ENCODE data around the gene PRKN.

DNA sequence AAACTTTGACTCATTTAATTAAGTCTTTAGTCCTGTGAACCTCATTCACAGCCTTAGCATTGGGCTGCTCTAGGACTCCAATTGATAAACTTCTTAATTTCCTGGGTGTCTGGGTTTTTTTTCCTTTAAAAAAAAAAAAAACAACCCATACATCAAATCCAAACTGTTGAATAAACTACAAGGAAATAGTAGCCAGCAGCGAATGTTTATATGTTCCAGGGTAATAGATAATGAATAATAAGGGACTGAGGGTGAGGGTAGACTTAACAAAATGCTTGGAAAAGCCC, 890.2 kb downstream of the PRKN start:
- TF ChIP-seq REST (IDR thresholded peaks at IDR 0.05; ENCODE audit: unreplicated experiment) (no peak), EZH2phosphoT487 (IDR thresholded peaks at IDR 0.05; ENCODE audit: unreplicated experiment) (no peak), POLR2AphosphoS5 (IDR thresholded peaks at IDR 0.05; ENCODE audit: low read depth) (no peak), EZH2 (IDR thresholded peaks at IDR 0.05; ENCODE audit: low read depth, unreplicated experiment) (no peak), JUNB (IDR thresholded peaks at IDR 0.05; ENCODE audit: unreplicated experiment) (no peak)
- TF ChIP-seq, protein P1, sequence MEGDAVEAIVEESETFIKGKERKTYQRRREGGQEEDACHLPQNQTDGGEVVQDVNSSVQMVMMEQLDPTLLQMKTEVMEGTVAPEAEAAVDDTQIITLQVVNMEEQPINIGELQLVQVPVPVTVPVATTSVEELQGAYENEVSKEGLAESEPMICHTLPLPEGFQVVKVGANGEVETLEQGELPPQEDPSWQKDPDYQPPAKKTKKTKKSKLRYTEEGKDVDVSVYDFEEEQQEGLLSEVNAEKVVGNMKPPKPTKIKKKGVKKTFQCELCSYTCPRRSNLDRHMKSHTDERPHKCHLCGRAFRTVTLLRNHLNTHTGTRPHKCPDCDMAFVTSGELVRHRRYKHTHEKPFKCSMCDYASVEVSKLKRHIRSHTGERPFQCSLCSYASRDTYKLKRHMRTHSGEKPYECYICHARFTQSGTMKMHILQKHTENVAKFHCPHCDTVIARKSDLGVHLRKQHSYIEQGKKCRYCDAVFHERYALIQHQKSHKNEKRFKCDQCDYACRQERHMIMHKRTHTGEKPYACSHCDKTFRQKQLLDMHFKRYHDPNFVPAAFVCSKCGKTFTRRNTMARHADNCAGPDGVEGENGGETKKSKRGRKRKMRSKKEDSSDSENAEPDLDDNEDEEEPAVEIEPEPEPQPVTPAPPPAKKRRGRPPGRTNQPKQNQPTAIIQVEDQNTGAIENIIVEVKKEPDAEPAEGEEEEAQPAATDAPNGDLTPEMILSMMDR (conservative IDR thresholded peaks at IDR 0.05; ENCODE audit: low read depth in 2 of 2): no peak

Data from GM23338 (cell line).